K562 (cell line): ENCODE data around the gene SFI1.
"Not testable (repeated sequence)": the region's sequence is repeated elsewhere in the genome, so short reads cannot be mapped to it uniquely, and the experiment has no call there.

ENCODE experiments used
- CBX5 ChIP-seq: IDR thresholded peaks from 2 replicates; pipeline ENCODE4 v1.6.1; 2014; ENCODE audit warnings: low read depth, borderline replicate concordance
- L3MBTL2 ChIP-seq: fragments of 450-650 bp; IDR thresholded peaks from 2 replicates; pipeline ENCODE4 v1.6.1; 2016; ENCODE audit warnings: mild to moderate bottlenecking, moderate library complexity
- POLR2A ChIP-seq: fragments of 450-650 bp; conservative IDR thresholded peaks from 2 replicates; pipeline ENCODE4 v1.6.1; 2016
- PTRF ChIP-seq: fragments of 450-650 bp; IDR thresholded peaks from 2 replicates; pipeline ENCODE4 v1.6.1; 2016; ENCODE audit warnings: mild to moderate bottlenecking, missing genetic modification characterization, missing compliant biosample characterization
- ZKSCAN1 ChIP-seq: fragments of 150-350 bp; IDR thresholded peaks from 2 replicates; pipeline ENCODE4 v1.6.1; 2016; ENCODE audit warnings: low read depth, low read length
- ZNF175 ChIP-seq: fragments of 200-800 bp; sonication (Bioruptor generic); IDR thresholded peaks from 2 replicates; pipeline ENCODE4 v1.6.1; 2016; ENCODE audit warnings: low read depth, mild to moderate bottlenecking, missing genetic modification characterization, missing compliant biosample characterization
- ZNF431 ChIP-seq: sonication (generic); formaldehyde crosslinking; IDR thresholded peaks from 2 replicates; pipeline ENCODE4 v1.8.0; 2022; ENCODE audit warnings: mild to moderate bottlenecking, missing genetic modification reagents
- TF ChIP-seq, protein P1 (sequence below), 2 experiments: fragments of 450-650 bp in 1 of 2; sonication (generic) in 1 of 2; formaldehyde crosslinking; conservative IDR thresholded peaks; 2 replicates each; pipeline versions ENCODE4 v1.4.0 to v1.8.1; 2020 to 2022; ENCODE audit warnings: mild to moderate bottlenecking in 1 of 2, missing genetic modification reagents in 1 of 2
- TF ChIP-seq, protein P2 (sequence below): fragments of 250-450 bp; sonication (Bioruptor Pico); IDR thresholded peaks from 2 replicates; pipeline ENCODE4 v1.8.0; 2022; ENCODE audit warnings: inconsistent platforms
- TF ChIP-seq, protein P3 (sequence below): sonication (generic); formaldehyde crosslinking; IDR thresholded peaks from 2 replicates; pipeline ENCODE4 v1.8.1; 2023; ENCODE audit warnings: mild to moderate bottlenecking, missing genetic modification reagents, moderate library complexity
- TF ChIP-seq, protein P4 (sequence below): sonication (generic); formaldehyde crosslinking; IDR thresholded peaks from 2 replicates; pipeline ENCODE4 v1.8.1; 2023; ENCODE audit warnings: mild to moderate bottlenecking, missing genetic modification reagents
- TF ChIP-seq, protein P5 (sequence below), 2 experiments: fragments of 200-800 bp in 1 of 2; sonication (Bioruptor generic) in 1 of 2; sonication (generic) in 1 of 2; formaldehyde crosslinking in 1 of 2; IDR thresholded peaks in 1 of 2; conservative IDR thresholded peaks in 1 of 2; 2 replicates each; pipeline versions ENCODE4 v1.5.0 to v1.6.1; 2016 to 2020; ENCODE audit warnings: missing compliant biosample characterization in 1 of 2, missing genetic modification characterization in 1 of 2, missing genetic modification reagents in 1 of 2

DNA sequence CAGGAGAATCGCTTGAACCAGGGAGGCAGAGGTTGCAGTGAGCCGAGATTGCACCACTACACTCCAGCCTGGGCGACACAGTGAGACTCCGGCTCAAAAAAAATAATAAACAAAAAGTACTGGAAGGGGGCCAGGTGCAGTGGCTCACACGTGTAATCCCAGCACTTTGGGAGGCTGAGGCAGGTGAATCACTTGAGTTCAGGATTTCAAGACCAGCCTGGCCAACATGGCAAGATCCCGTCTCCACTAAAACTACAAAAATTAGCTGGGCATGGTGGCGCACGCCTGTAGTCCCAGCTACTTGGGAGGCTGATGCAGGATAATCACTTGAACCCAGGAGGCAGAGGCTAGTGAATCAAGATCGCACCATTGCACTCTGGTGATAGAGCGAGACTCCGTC is 10.0 kb upstream of the SFI1 start:
- TF ChIP-seq, protein P1, sequence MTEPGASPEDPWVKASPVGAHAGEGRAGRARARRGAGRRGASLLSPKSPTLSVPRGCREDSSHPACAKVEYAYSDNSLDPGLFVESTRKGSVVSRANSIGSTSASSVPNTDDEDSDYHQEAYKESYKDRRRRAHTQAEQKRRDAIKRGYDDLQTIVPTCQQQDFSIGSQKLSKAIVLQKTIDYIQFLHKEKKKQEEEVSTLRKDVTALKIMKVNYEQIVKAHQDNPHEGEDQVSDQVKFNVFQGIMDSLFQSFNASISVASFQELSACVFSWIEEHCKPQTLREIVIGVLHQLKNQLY (CRISPR knock-in tag; conservative IDR thresholded peaks at IDR 0.05): not testable (repeated sequence)
- TF ChIP-seq, protein P2, sequence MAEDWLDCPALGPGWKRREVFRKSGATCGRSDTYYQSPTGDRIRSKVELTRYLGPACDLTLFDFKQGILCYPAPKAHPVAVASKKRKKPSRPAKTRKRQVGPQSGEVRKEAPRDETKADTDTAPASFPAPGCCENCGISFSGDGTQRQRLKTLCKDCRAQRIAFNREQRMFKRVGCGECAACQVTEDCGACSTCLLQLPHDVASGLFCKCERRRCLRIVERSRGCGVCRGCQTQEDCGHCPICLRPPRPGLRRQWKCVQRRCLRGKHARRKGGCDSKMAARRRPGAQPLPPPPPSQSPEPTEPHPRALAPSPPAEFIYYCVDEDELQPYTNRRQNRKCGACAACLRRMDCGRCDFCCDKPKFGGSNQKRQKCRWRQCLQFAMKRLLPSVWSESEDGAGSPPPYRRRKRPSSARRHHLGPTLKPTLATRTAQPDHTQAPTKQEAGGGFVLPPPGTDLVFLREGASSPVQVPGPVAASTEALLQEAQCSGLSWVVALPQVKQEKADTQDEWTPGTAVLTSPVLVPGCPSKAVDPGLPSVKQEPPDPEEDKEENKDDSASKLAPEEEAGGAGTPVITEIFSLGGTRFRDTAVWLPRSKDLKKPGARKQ (CRISPR knock-in tag): not testable (repeated sequence)
- TF ChIP-seq ZNF175 (CRISPR knock-in tag); PTRF (tag); ZNF431 (CRISPR knock-in tag); ZKSCAN1; CBX5; L3MBTL2; POLR2A: not testable (repeated sequence)
- TF ChIP-seq, protein P3, sequence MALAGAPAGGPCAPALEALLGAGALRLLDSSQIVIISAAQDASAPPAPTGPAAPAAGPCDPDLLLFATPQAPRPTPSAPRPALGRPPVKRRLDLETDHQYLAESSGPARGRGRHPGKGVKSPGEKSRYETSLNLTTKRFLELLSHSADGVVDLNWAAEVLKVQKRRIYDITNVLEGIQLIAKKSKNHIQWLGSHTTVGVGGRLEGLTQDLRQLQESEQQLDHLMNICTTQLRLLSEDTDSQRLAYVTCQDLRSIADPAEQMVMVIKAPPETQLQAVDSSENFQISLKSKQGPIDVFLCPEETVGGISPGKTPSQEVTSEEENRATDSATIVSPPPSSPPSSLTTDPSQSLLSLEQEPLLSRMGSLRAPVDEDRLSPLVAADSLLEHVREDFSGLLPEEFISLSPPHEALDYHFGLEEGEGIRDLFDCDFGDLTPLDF: not testable (repeated sequence)
- TF ChIP-seq, protein P4, sequence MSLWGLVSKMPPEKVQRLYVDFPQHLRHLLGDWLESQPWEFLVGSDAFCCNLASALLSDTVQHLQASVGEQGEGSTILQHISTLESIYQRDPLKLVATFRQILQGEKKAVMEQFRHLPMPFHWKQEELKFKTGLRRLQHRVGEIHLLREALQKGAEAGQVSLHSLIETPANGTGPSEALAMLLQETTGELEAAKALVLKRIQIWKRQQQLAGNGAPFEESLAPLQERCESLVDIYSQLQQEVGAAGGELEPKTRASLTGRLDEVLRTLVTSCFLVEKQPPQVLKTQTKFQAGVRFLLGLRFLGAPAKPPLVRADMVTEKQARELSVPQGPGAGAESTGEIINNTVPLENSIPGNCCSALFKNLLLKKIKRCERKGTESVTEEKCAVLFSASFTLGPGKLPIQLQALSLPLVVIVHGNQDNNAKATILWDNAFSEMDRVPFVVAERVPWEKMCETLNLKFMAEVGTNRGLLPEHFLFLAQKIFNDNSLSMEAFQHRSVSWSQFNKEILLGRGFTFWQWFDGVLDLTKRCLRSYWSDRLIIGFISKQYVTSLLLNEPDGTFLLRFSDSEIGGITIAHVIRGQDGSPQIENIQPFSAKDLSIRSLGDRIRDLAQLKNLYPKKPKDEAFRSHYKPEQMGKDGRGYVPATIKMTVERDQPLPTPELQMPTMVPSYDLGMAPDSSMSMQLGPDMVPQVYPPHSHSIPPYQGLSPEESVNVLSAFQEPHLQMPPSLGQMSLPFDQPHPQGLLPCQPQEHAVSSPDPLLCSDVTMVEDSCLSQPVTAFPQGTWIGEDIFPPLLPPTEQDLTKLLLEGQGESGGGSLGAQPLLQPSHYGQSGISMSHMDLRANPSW: not testable (repeated sequence)
- TF ChIP-seq, protein P5, sequence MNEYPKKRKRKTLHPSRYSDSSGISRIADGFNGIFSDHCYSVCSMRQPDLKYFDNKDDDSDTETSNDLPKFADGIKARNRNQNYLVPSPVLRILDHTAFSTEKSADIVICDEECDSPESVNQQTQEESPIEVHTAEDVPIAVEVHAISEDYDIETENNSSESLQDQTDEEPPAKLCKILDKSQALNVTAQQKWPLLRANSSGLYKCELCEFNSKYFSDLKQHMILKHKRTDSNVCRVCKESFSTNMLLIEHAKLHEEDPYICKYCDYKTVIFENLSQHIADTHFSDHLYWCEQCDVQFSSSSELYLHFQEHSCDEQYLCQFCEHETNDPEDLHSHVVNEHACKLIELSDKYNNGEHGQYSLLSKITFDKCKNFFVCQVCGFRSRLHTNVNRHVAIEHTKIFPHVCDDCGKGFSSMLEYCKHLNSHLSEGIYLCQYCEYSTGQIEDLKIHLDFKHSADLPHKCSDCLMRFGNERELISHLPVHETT (CRISPR knock-in tag; conservative IDR thresholded peaks at IDR 0.05 in 1 of 2, IDR thresholded peaks at IDR 0.05 in 1 of 2): not testable (repeated sequence)
